ENCODE measurements around the gene KSR2.
A peak's percentile ranks its signal among the peaks of the same experiment; 100 is the strongest.

The KSR2 gene

GRCh38 chr12:117968826-117969659, at the start of gene KSR2 (continued):
- TF ChIP-seq ZNF707 (tag by site-specific recombination; IDR thresholded peaks at IDR 0.05) (peak; percentile 61; the same call in 1 of the 2 replicates), ZEB2 (tag by site-specific recombination; IDR thresholded peaks at IDR 0.05) (peak; percentile 88), ZNF600 (tag by site-specific recombination; IDR thresholded peaks at IDR 0.05) (peak; percentile 49; the same call in 1 of the 2 replicates), MZF1 (tag by site-specific recombination; IDR thresholded peaks at IDR 0.05; ENCODE audit: borderline replicate concordance) (peak; percentile 72; the same call in 1 of the 2 replicates), ZNF585B (tag by site-specific recombination; IDR thresholded peaks at IDR 0.05) (no peak), ZBTB17 (tag by site-specific recombination; IDR thresholded peaks at IDR 0.05) (peak; percentile 31; the same call in 1 of the 2 replicates), ZNF645 (tag by site-specific recombination; IDR thresholded peaks at IDR 0.05) (peak; percentile 52; the same call in 1 of the 2 replicates), ZBTB10 (tag by site-specific recombination; IDR thresholded peaks at IDR 0.05) (0 out of 2 replicates have a peak, but pooled peaks have one; percentile 65), ZNF580 (tag by site-specific recombination; IDR thresholded peaks at IDR 0.05) (0 out of 2 replicates have a peak, but pooled peaks have one; percentile 66), ZBTB8A (tag by site-specific recombination; IDR thresholded peaks at IDR 0.05) (peak; percentile 45; the same call in 1 of the 2 replicates), ZNF449 (tag by site-specific recombination; IDR thresholded peaks at IDR 0.05) (peak; percentile 90), PATZ1 (tag by site-specific recombination; IDR thresholded peaks at IDR 0.05) (peak; percentile 59), ZFP41 (tag by site-specific recombination; IDR thresholded peaks at IDR 0.05; ENCODE audit: borderline replicate concordance) (no peak), ZNF341 (tag by site-specific recombination; IDR thresholded peaks at IDR 0.05; ENCODE audit: low read depth) (peak; percentile 79), ZNF433 (tag by site-specific recombination; IDR thresholded peaks at IDR 0.05; ENCODE audit: low read depth) (no peak), ATF2 (tag by site-specific recombination; IDR thresholded peaks at IDR 0.05; ENCODE audit: low read depth) (no peak), ZNF214 (tag by site-specific recombination; IDR thresholded peaks at IDR 0.05; ENCODE audit: borderline replicate concordance) (no peak), ZSCAN30 (tag by site-specific recombination; IDR thresholded peaks at IDR 0.05) (peak; percentile 83), ZNF280D (tag by site-specific recombination; IDR thresholded peaks at IDR 0.05) (0 out of 2 replicates have a peak, but pooled peaks have one; percentile 66), KLF9 (tag by site-specific recombination; IDR thresholded peaks at IDR 0.05; ENCODE audit: low read depth) (peak; percentile 8; the same call in 1 of the 2 replicates), ZSCAN4 (tag by site-specific recombination; IDR thresholded peaks at IDR 0.05) (peak; percentile 94), KLF17 (tag by site-specific recombination; IDR thresholded peaks at IDR 0.05) (peak; percentile 72; the same call in 1 of the 2 replicates)

Measured in HEK293 (cell line).